Right lobe of liver (tissue), 4 donors: ENCODE results near the gene FLG2.
"Not testable (repeated sequence)": the region's sequence is repeated elsewhere in the genome, so short reads cannot be mapped to it uniquely, and the experiment has no call there.

Source experiments
- CTCF ChIP-seq, 4 donors: fragments of 200-600 bp in 3 of 4; fragments of 450-650 bp in 1 of 4; IDR thresholded peaks; one replicate each; pipeline versions ENCODE4 v1.5.1 to v1.8.0; 2016 to 2022; ENCODE audit warnings: antibody characterized with exemption in 4 of 4, mild to moderate bottlenecking in 2 of 4
- POLR2A ChIP-seq: fragments of 450-650 bp; IDR thresholded peaks from one replicate; pipeline ENCODE4 v1.6.1; 2017; ENCODE audit warnings: antibody characterized with exemption, mild to moderate bottlenecking
- donor health status: DM: no; HTN: no; CAD: no.
- donor health status: DM: no; HTN: no; CAD: no.
- donor health status: DM: no; HTN: yes; CAD: no.

- TF ChIP-seq CTCF (IDR thresholded peaks at IDR 0.05); POLR2A: not testable (repeated sequence)
These were observed 47.6 kb downstream of the FLG2 start for GRCh38 chr1:152312169-152312568.
